Measurements from ENCODE around the gene CEP85. TPM values are rescaled to one million over a fixed set of nuclear protein-coding genes. Genes with fewer than 3 reads are reported as not detected.

Gene CEP85
- total and polyA plus RNA-seq, 9 of the 15 experiments (the other 6 are each of a cell fraction or from before 2014, with no cell fraction given): 42.1 to 140 (median 92.6) TPM

DNA sequence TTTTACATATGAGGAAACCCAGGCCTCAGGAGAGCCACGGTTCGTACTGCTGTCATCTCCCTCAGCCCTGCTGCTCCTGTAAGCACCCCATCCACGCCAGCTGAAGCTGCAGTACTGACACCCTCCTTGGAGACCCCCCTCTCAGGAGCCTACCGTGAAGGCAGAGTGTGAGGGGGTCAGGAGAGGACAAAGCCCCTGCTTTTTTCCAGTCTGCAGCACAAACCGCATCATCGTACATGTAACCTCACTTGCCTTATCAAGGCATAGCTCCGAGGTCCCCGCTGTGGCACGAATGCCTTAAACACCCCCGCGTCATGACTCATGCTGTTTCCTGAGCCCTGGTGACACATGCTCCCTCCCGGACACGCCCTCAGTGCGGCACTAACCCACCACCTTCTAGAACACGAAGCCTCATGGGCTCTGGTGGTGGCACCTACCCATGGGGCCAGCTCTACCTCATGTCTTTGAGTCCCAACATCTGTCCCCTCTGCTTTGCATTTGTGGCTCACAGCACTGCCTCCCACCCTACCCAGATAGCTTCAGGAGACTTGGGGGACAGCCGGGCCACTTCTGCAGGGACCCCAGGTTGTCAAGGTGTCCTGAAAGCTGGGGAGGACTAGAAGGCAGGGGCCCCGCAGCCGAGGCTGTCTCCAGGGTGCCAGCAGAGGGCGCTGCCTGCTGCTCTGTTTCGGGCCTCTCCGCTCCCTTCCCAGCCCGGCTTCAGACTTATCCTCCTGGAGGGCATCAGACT lies 50.8 kb downstream of the CEP85 start (continued):
- TF ChIP-seq FOSL1 (tag; conservative IDR thresholded peaks at IDR 0.05): peak; percentile 100
- peak; percentile 97 for TF ChIP-seq FOXP1 (CRISPR knock-in tag; IDR thresholded peaks at IDR 0.05)
- TF ChIP-seq, protein P1, sequence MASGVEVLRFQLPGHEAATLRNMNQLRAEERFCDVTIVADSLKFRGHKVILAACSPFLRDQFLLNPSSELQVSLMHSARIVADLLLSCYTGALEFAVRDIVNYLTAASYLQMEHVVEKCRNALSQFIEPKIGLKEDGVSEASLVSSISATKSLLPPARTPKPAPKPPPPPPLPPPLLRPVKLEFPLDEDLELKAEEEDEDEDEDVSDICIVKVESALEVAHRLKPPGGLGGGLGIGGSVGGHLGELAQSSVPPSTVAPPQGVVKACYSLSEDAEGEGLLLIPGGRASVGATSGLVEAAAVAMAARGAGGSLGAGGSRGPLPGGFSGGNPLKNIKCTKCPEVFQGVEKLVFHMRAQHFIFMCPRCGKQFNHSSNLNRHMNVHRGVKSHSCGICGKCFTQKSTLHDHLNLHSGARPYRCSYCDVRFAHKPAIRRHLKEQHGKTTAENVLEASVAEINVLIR (CRISPR knock-in tag; IDR thresholded peaks at IDR 0.05): peak; percentile 62
- peak; percentile 87 for TF ChIP-seq ETV5 (CRISPR knock-in tag; IDR thresholded peaks at IDR 0.05; ENCODE audit: low read depth)
- TF ChIP-seq PTBP1 (IDR thresholded peaks at IDR 0.05; ENCODE audit: low read depth, low read length): no peak
- TF ChIP-seq COPS2 (conservative IDR thresholded peaks at IDR 0.05): no peak
- TF ChIP-seq, protein P2, sequence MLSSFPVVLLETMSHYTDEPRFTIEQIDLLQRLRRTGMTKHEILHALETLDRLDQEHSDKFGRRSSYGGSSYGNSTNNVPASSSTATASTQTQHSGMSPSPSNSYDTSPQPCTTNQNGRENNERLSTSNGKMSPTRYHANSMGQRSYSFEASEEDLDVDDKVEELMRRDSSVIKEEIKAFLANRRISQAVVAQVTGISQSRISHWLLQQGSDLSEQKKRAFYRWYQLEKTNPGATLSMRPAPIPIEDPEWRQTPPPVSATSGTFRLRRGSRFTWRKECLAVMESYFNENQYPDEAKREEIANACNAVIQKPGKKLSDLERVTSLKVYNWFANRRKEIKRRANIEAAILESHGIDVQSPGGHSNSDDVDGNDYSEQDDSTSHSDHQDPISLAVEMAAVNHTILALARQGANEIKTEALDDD (IDR thresholded peaks at IDR 0.05): peak; percentile 39; the same call in 1 of the 2 replicates
- no peak for TF ChIP-seq RBM39 (optimal IDR thresholded peaks at IDR 0.05; ENCODE audit: low read depth, low read length)
- TF ChIP-seq RNF2 (IDR thresholded peaks at IDR 0.05): peak; percentile 99
- TF ChIP-seq HDAC6 (IDR thresholded peaks at IDR 0.05; ENCODE audit: low read depth, low read length): no peak
- TF ChIP-seq MYNN (IDR thresholded peaks at IDR 0.05): peak; percentile 97
- no peak for TF ChIP-seq MYNN (CRISPR knock-in tag; IDR thresholded peaks at IDR 0.05)
- no peak for TF ChIP-seq EZH2 (IDR thresholded peaks at IDR 0.05; ENCODE audit: borderline replicate concordance, low read depth, low read length)
- TF ChIP-seq MCM2 (IDR thresholded peaks at IDR 0.05; ENCODE audit: low read depth): no peak
- peak; percentile 73; the same call in 1 of the 2 replicates for TF ChIP-seq FOXK1 (CRISPR knock-in tag; IDR thresholded peaks at IDR 0.05; ENCODE audit: borderline replicate concordance)
- TF ChIP-seq, protein P3, sequence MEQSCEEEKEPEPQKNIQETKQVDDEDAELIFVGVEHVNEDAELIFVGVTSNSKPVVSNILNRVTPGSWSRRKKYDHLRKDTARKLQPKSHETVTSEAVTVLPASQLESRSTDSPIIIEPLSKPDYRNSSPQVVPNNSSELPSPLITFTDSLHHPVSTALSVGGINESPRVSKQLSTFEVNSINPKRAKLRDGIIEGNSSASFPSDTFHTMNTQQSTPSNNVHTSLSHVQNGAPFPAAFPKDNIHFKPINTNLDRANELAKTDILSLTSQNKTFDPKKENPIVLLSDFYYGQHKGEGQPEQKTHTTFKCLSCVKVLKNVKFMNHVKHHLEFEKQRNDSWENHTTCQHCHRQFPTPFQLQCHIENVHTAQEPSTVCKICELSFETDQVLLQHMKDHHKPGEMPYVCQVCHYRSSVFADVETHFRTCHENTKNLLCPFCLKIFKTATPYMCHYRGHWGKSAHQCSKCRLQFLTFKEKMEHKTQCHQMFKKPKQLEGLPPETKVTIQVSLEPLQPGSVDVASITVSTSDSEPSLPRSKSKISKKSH (CRISPR knock-in tag; IDR thresholded peaks at IDR 0.05): no peak
- TF ChIP-seq NFIC (IDR thresholded peaks at IDR 0.05): peak; percentile 57
- TF ChIP-seq, protein P4, sequence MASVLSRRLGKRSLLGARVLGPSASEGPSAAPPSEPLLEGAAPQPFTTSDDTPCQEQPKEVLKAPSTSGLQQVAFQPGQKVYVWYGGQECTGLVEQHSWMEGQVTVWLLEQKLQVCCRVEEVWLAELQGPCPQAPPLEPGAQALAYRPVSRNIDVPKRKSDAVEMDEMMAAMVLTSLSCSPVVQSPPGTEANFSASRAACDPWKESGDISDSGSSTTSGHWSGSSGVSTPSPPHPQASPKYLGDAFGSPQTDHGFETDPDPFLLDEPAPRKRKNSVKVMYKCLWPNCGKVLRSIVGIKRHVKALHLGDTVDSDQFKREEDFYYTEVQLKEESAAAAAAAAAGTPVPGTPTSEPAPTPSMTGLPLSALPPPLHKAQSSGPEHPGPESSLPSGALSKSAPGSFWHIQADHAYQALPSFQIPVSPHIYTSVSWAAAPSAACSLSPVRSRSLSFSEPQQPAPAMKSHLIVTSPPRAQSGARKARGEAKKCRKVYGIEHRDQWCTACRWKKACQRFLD (CRISPR knock-in tag; IDR thresholded peaks at IDR 0.05): peak; percentile 91
- peak; percentile 70 for TF ChIP-seq ZFX (CRISPR knock-in tag; IDR thresholded peaks at IDR 0.05)
- no peak for TF ChIP-seq TAF9B (IDR thresholded peaks at IDR 0.05; ENCODE audit: partially characterized antibody)
- TF ChIP-seq CBX5 (IDR thresholded peaks at IDR 0.05; ENCODE audit: borderline replicate concordance, low read depth): peak; percentile 59; the same call in 1 of the 2 replicates
- no peak for TF ChIP-seq PHF8 (IDR thresholded peaks at IDR 0.05; ENCODE audit: borderline replicate concordance, low read length)
- TF ChIP-seq BCOR (IDR thresholded peaks at IDR 0.05): peak; percentile 83
- TF ChIP-seq ZNF830 (CRISPR knock-in tag; IDR thresholded peaks at IDR 0.05): 0 out of 2 replicates have a peak, but pooled peaks have one; percentile 39
- TF ChIP-seq SIRT6 (IDR thresholded peaks at IDR 0.05; ENCODE audit: low read depth, low read length): no peak
- 0 out of 2 replicates have a peak, but pooled peaks have one; percentile 47 for TF ChIP-seq RUNX1 (IDR thresholded peaks at IDR 0.05; ENCODE audit: low read depth)
- no peak for TF ChIP-seq HOXB6 (CRISPR knock-in tag; IDR thresholded peaks at IDR 0.05; ENCODE audit: borderline replicate concordance)

Measured in K562 (cell line).